Right lobe of liver (tissue), 6 donors: ENCODE measurements around the gene MTHFD2. TPM values are rescaled to one million over a fixed set of nuclear protein-coding genes. Genes with fewer than 3 reads are reported as not detected.

ENCODE experiments used
- ATAC-seq, 4 donors: fragments of 200-7000 bp; cut with Tn5 transposase; one replicate each; pipeline ENCODE4 v1.9.1; 2020; ENCODE audit warnings: mild to moderate bottlenecking in 4 of 4, moderate library complexity in 4 of 4
- DNase-seq, 3 donors: peaks; one replicate each; pipeline ENCODE4 v3.0.0-alpha.2; 2020
- H3K27ac ChIP-seq, 3 donors: fragments of 200-600 bp; one replicate each; pipeline ENCODE4 v1.8.0; 2022
- H3K27me3 ChIP-seq, 2 donors: fragments of 200-600 bp; one replicate each; pipeline ENCODE4 v1.8.0; 2022
- H3K36me3 ChIP-seq, 4 donors: fragments of 200-600 bp; sonication (generic) in 1 of 4; one replicate each; pipeline versions ENCODE4 v1.5.1 to v1.8.0; 2017 to 2022; ENCODE audit warnings: control low read depth in 1 of 4
- H3K4me1 ChIP-seq, 4 donors: fragments of 200-600 bp; sonication (generic) in 1 of 4; one replicate each; pipeline versions ENCODE4 v1.5.1 to v1.8.0; 2017 to 2022; ENCODE audit warnings: control low read depth in 1 of 4
- H3K4me3 ChIP-seq, 3 donors: fragments of 200-600 bp; one replicate each; pipeline ENCODE4 v1.8.0; 2022
- H3K9me3 ChIP-seq, 4 donors: fragments of 200-600 bp; sonication (generic) in 1 of 4; one replicate each; pipeline versions ENCODE4 v1.5.1 to v1.8.0; 2017 to 2022; ENCODE audit warnings: control low read depth in 1 of 4
- POLR2A ChIP-seq: fragments of 450-650 bp; IDR thresholded peaks from one replicate; pipeline ENCODE4 v1.6.1; 2017; ENCODE audit warnings: antibody characterized with exemption, mild to moderate bottlenecking
- WGBS: methylation state at CpG from one replicate; pipeline ENCODE4 v1.1.6; 2018; ENCODE audit warnings: low coverage, low lambda C conversion rate; ENCODE audit not compliant: insufficient coverage; ENCODE audit errors: missing lambda C conversion rate; 5-methylcytosine and 5-hydroxymethylcytosine counted together
- intact Hi-C, 2 donors: fragments of 100-400 bp; cut with DNase I; formaldehyde crosslinking; loops; one replicate each; pipeline versions ENCODE4 v1.11.2 to v1.14.1; 2022
- long read RNA-seq: library from polyadenylated mRNA; unstranded; transcript quantifications from one replicate; pipeline ENCODE4 v2.0.0, GENCODE V29; 2019
- total RNA-seq, 6 experiments: library from RNA; depleted of rRNA in 2 of 6; stranded (reverse); fragments of >200 nt in 2 of 6; fragmentation: NEBNext Ultra II Directional in 3 of 6; extraction: Animal tissue kit (Norgen Biotek cat#: 25700) in 3 of 6; gene quantifications; one replicate each; pipeline versions ENCODE4 v1.1.0 to v1.2.4, GENCODE V29; 2016 to 2023
- TF ChIP-seq, protein P1 (sequence below), 4 donors: fragments of 200-600 bp in 3 of 4; fragments of 450-650 bp in 1 of 4; IDR thresholded peaks; one replicate each; pipeline versions ENCODE4 v1.5.1 to v1.8.0; 2016 to 2022; ENCODE audit warnings: antibody characterized with exemption in 4 of 4, mild to moderate bottlenecking in 2 of 4
- donor health status: DM: no; HTN: yes; CAD: no.
- donor health status: DM: no; HTN: no; CAD: no.
- donor health status: DM: no; HTN: no; CAD: no.
- donor health status: DM: no; HTN: yes; CAD: no.
- donor health status: DM: no; HTN: yes; CAD: no.

The MTHFD2 gene
- total RNA-seq = 1 to 10 TPM in 5 of 6 experiments, under 1 TPM in 1; 0.31 to 7.4 (median 2.0) TPM
- long read RNA-seq = 0 reads

DNA sequence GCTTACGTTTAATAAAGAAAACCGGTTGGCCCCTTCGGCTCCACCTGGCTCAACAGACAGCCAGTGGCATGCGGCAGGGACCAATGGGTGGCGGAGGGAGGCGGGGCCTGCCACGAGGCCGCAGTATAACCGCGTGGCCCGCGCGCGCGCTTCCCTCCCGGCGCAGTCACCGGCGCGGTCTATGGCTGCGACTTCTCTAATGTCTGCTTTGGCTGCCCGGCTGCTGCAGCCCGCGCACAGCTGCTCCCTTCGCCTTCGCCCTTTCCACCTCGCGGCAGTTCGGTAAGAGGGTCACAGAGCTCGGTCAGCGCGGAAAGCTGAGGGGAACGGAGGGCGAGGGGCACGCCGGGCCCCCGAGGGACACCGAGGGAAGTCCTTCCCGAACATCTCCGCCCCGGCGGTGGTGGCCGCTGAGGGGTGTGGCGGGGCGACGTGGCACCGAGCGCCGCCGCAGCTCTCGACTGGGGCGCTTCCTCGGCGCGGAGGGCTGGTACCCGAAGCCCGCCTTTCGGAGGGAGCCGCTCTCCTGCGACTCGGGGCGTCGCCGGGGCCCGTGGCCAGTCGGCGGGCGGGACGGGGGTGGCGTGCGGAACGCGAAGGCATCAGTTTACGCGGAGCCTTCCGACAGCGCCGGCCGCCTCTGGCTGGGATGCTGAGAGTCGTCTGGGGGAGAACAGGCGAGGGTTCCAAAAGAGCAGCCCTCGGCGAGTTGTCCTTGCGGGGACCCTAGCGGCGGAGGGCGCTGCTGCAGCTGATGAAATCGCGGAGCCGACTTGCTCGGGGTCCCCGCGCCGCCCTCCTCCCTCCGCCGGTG lies at the start of gene MTHFD2:
TSS of gene MTHFD2 (plus strand) at position 155 of the 814 bp plus-strand sequence. CDS start at position 182, 27 bp downstream.
- Histone ChIP-seq H3K4me3 (peak within 1 kb of the TSS; percentile 46 to 63 (median 54)), H3K27ac (peak within 1 kb of the TSS; percentile 14 to 82 (median 54)), H3K27me3 (no peaks in the 10 kb centered on the region), H3K9me3 (no peaks in the 10 kb centered on the region), H3K36me3 (no peaks in the 10 kb centered on the region), H3K4me1 (peaks cover 0 to 7% (median 0%) of the 10 kb centered on the region in 4 donors)
- intact Hi-C loops = no loop called here
- TF ChIP-seq, protein P1, sequence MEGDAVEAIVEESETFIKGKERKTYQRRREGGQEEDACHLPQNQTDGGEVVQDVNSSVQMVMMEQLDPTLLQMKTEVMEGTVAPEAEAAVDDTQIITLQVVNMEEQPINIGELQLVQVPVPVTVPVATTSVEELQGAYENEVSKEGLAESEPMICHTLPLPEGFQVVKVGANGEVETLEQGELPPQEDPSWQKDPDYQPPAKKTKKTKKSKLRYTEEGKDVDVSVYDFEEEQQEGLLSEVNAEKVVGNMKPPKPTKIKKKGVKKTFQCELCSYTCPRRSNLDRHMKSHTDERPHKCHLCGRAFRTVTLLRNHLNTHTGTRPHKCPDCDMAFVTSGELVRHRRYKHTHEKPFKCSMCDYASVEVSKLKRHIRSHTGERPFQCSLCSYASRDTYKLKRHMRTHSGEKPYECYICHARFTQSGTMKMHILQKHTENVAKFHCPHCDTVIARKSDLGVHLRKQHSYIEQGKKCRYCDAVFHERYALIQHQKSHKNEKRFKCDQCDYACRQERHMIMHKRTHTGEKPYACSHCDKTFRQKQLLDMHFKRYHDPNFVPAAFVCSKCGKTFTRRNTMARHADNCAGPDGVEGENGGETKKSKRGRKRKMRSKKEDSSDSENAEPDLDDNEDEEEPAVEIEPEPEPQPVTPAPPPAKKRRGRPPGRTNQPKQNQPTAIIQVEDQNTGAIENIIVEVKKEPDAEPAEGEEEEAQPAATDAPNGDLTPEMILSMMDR (IDR thresholded peaks at IDR 0.05) = peak; percentile 34 to 52 (median 46)
- TF ChIP-seq POLR2A = peak; percentile 48
- DNase-seq (peak; percentile 76 to 84 (median 84)), ATAC-seq (peak; percentile 95 to 96 (median 96))
- WGBS = 8% methylated on average over 42 of the region's 96 CpGs

GRCh38 chr2:74149247-74149525 lies 49.2 kb upstream of the MTHFD2 start:
- no peak for TF ChIP-seq POLR2A
- TF ChIP-seq, protein P1 (IDR thresholded peaks at IDR 0.05) = no peak
- Histone ChIP-seq H3K36me3 (peaks cover 0 to 11% (median 0%) of the 10 kb centered on the region in 4 donors), H3K4me3 (no peak overlapping the region), H3K27me3 (no peaks in the 10 kb centered on the region), H3K9me3 (no peaks in the 10 kb centered on the region), H3K4me1 (peaks cover 0 to 7% (median 3%) of the 10 kb centered on the region in 4 donors), H3K27ac (no peak overlapping the region)
- 83% methylated on average over 4 of the region's 5 CpGs for WGBS
- no peak for ATAC-seq
- no peak for DNase-seq
- intact Hi-C loops = loop anchor here in 1 of 2 donors (10.0 kb wide), 1 partner anchor 324 kb away; the partner anchor contains the start of gene STAMBP

- Histone ChIP-seq H3K27ac (no peak overlapping the region), H3K27me3 (no peaks in the 10 kb centered on the region), H3K4me3 (no peak overlapping the region), H3K9me3 (no peaks in the 10 kb centered on the region), H3K36me3 (peaks cover 0 to 13% (median 0%) of the 10 kb centered on the region in 4 donors), H3K4me1 (peaks cover 0 to 7% (median 3%) of the 10 kb centered on the region in 4 donors)
- no peak for ATAC-seq
- 75% methylated on average over 7 of the region's 7 CpGs for WGBS
- intact Hi-C loops = loop anchor here in 1 of 2 donors (10.0 kb wide), 1 partner anchor 325 kb away; the partner anchor contains the start of gene STAMBP
- no peak for TF ChIP-seq POLR2A
- TF ChIP-seq, protein P1 (IDR thresholded peaks at IDR 0.05) = no peak
- DNase-seq = no peak
These were observed 48.7 kb upstream of the MTHFD2 start for GRCh38 chr2:74149570-74150319.

- peaks cover 0 to 44% (median 6%) of the 10 kb centered on the region in 4 donors for H3K36me3 ChIP-seq
- 92% methylated on average over 2 of the region's 2 CpGs for WGBS
- TF ChIP-seq POLR2A = no peak
- TF ChIP-seq, protein P1 (IDR thresholded peaks at IDR 0.05) = no peak
- H3K27ac ChIP-seq = no peak overlapping the region
- H3K4me1 ChIP-seq = no peaks in the 10 kb centered on the region
- no peaks in the 10 kb centered on the region for H3K27me3 ChIP-seq
- H3K9me3 ChIP-seq = no peaks in the 10 kb centered on the region
- ATAC-seq (no peak), DNase-seq (no peak)
- intact Hi-C loops = no loop called here
- H3K4me3 ChIP-seq = no peak overlapping the region
These were observed 45.5 kb upstream of the MTHFD2 start for GRCh38 chr2:74152954-74153353.
